Stimulated activated naive CD8-positive, alpha-beta T cell treated with anti-CD3 and anti-CD28 coated beads, Interleukin-15, Interleukin-2, amounts not matched to agents 100 ng/mL and 50 ng/mL, for 24 hours (primary cell): ENCODE results near the gene HRK.

Source experiments
- H3K27ac Mint-ChIP-seq: one replicate; pipeline ENCODE4 v1.8.0; 2021; ENCODE audit warnings: mild to moderate bottlenecking, mixed read lengths
- H3K27me3 Mint-ChIP-seq: one replicate; pipeline ENCODE4 v1.8.0; 2021; ENCODE audit warnings: mixed read lengths
- H3K36me3 Mint-ChIP-seq: one replicate; pipeline ENCODE4 v1.8.0; 2021; ENCODE audit warnings: low read depth, mixed read lengths
- H3K4me1 Mint-ChIP-seq: one replicate; pipeline ENCODE4 v1.8.0; 2021; ENCODE audit warnings: low read depth, mixed read lengths
- H3K4me3 Mint-ChIP-seq: one replicate; pipeline ENCODE4 v1.8.0; 2021; ENCODE audit warnings: mild to moderate bottlenecking, mixed read lengths
- H3K9me3 Mint-ChIP-seq: one replicate; pipeline ENCODE4 v1.8.0; 2021; ENCODE audit warnings: mixed read lengths

Gene HRK

DNA sequence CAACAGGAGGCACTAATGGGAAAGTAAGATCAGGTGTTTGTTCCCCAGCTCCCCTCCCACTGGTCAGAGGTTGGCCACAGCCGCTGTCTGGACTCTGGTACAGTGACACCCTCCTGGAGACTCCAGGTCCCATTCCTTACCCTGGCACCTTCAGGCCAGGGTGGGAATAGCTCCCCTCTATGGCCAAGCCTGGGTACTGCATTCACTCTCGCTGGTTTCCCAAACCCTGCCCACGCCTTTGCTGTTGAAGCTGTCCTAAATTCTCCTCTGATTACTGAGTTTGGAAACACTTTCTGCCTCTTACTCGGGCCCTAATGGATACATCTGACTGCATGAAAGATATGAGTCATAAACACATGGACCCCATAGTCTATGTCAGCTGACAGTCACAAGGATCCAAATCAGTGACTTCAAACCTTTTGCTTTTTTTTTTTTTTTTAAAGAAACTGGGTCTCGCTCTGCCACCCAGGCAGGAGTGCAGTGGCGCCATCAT is 17.9 kb downstream of the HRK start:
- Mint-ChIP-seq H3K27me3 (peaks cover 20% of the 10 kb centered on the region), H3K4me3 (no peak overlapping the region), H3K27ac (no peak overlapping the region)

GRCh38 chr12:116862167-116862566 is 19.1 kb downstream of the HRK start:
- Mint-ChIP-seq H3K36me3 (no peaks in the 10 kb centered on the region), H3K4me1 (peaks cover 16% of the 10 kb centered on the region), H3K27me3 (peaks cover 30% of the 10 kb centered on the region), H3K27ac (no peak overlapping the region), H3K9me3 (peaks cover 5% of the 10 kb centered on the region), H3K4me3 (no peak overlapping the region)

More for the DNA sequence above, 17.9 kb downstream of the HRK start:
- Mint-ChIP-seq H3K36me3 (no peaks in the 10 kb centered on the region), H3K9me3 (peaks cover 5% of the 10 kb centered on the region), H3K4me1 (peaks cover 10% of the 10 kb centered on the region)

DNA sequence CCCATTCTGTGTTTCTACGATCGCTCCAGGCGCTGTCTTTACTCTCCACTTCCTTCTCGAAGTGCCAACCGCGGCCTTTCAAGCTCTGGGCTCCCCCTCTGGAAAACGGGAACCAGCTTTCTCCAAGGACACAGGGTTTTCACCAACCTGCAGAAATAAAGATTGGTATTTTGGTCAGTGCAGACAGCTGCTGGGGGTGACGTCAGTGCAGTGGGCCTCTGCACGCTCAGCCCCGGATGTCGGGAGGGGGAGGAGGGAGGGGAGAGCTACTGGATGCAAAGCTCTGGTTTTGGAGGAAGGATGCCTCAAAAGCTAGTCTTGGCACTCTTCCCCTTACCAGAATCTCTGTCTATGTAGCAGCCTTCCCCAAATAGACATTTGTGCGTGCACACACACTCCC is 19.9 kb downstream of the HRK start:
- Mint-ChIP-seq H3K4me1 (peaks cover 16% of the 10 kb centered on the region), H3K27me3 (peaks cover 30% of the 10 kb centered on the region), H3K9me3 (peaks cover 5% of the 10 kb centered on the region), H3K4me3 (no peak overlapping the region), H3K36me3 (no peaks in the 10 kb centered on the region), H3K27ac (no peak overlapping the region)

- peaks cover 16% of the 10 kb centered on the region for H3K4me1 Mint-ChIP-seq
- no peak overlapping the region for H3K27ac Mint-ChIP-seq
- peaks cover 37% of the 10 kb centered on the region for H3K27me3 Mint-ChIP-seq
- peaks cover 5% of the 10 kb centered on the region for H3K9me3 Mint-ChIP-seq
- H3K36me3 Mint-ChIP-seq, result no peaks in the 10 kb centered on the region
- no peak overlapping the region for H3K4me3 Mint-ChIP-seq
Observed at GRCh38 chr12:116860263-116860662, 21.0 kb downstream of the HRK start.

GRCh38 chr12:116859079-116859478 is 22.2 kb downstream of the HRK start:
- Mint-ChIP-seq H3K4me3 (no peak overlapping the region), H3K9me3 (peaks cover 5% of the 10 kb centered on the region), H3K27me3 (peaks cover 37% of the 10 kb centered on the region), H3K36me3 (no peaks in the 10 kb centered on the region), H3K27ac (no peak overlapping the region), H3K4me1 (peaks cover 16% of the 10 kb centered on the region)

- Mint-ChIP-seq H3K4me3 (no peak overlapping the region), H3K36me3 (no peaks in the 10 kb centered on the region), H3K27me3 (peaks cover 29% of the 10 kb centered on the region)
Observed at GRCh38 chr12:116856729-116857128, 24.5 kb downstream of the HRK start.

DNA sequence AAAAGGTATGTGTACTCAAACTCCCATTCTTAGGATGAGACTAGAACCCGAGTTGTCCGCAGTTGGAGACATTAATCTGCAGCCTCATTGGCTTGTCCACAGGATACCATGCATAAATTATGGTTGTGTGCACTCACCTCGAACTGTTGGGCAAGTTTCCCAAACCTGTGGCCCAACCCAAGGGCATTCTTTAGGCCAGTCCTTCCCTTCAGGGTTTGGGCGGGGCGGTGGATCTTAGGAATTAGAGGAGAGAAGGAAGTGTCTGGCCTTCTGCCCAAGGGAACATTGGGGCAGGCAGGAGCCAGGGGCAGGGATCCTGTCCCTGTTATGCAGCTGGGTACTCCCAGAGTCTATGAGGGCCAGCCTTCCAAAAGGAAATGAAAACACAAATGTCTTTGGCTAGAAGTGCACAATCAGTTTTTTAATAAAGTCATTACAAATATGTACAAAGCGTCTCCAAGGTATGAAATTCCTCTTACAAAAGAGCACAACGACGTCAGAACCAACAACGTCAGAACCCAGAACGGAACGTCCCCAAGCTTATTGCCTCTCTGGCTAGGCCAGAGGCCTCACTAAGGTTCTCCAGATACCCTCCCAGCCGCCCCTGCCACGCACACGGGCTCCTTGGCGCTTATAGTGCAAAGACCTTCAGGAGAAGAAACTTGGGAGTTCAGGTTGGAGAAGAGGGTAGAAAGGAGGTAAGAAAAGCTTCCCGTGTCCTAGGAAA is 25.3 kb downstream of the HRK start:
- H3K27ac Mint-ChIP-seq, result no peak overlapping the region
- peaks cover 11% of the 10 kb centered on the region for H3K4me1 Mint-ChIP-seq
- no peaks in the 10 kb centered on the region for H3K36me3 Mint-ChIP-seq

More at GRCh38 chr12:116856729-116857128, 24.5 kb downstream of the HRK start:
- H3K9me3 Mint-ChIP-seq, result no peaks in the 10 kb centered on the region
- H3K4me1 Mint-ChIP-seq, result peaks cover 15% of the 10 kb centered on the region
- no peak overlapping the region for H3K27ac Mint-ChIP-seq

GRCh38 chr12:116853507-116853906 is 27.7 kb downstream of the HRK start:
- peaks cover 6% of the 10 kb centered on the region for H3K4me1 Mint-ChIP-seq
- no peak overlapping the region for H3K4me3 Mint-ChIP-seq

More for the DNA sequence above, 25.3 kb downstream of the HRK start:
- Mint-ChIP-seq H3K9me3 (no peaks in the 10 kb centered on the region), H3K4me3 (no peak overlapping the region), H3K27me3 (peaks cover 29% of the 10 kb centered on the region)

GRCh38 chr12:116852303-116852702 is 28.9 kb downstream of the HRK start:
- Mint-ChIP-seq H3K27ac (no peak overlapping the region), H3K27me3 (peaks cover 8% of the 10 kb centered on the region), H3K9me3 (no peaks in the 10 kb centered on the region), H3K4me1 (peaks cover under 1% of the 10 kb centered on the region), H3K36me3 (no peaks in the 10 kb centered on the region), H3K4me3 (no peak overlapping the region)

More at GRCh38 chr12:116853507-116853906, 27.7 kb downstream of the HRK start:
- Mint-ChIP-seq H3K36me3 (no peaks in the 10 kb centered on the region), H3K27me3 (peaks cover 16% of the 10 kb centered on the region), H3K9me3 (no peaks in the 10 kb centered on the region), H3K27ac (no peak overlapping the region)

DNA sequence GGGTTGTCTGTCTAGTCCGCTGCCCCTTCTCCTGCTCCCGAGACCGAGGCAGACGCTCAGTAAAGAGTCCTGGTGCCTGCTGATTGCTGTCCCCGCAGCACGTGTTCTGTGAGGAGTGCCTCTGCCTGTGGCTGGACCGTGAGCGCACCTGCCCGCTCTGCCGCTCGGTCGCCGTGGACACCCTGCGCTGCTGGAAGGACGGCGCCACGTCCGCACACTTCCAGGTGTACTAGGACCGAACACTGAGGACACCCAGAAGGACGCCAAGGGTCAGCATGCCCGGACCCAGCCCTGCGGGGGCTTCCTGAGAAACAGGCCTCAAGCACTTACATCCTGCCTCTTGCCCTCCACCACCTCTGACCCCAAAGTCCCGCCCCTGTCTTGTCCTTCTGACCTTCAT is 32.0 kb downstream of the HRK start:
- no peaks in the 10 kb centered on the region for H3K9me3 Mint-ChIP-seq
- H3K36me3 Mint-ChIP-seq, result no peaks in the 10 kb centered on the region
- H3K4me1 Mint-ChIP-seq, result no peaks in the 10 kb centered on the region
- no peak overlapping the region for H3K27ac Mint-ChIP-seq
- no peaks in the 10 kb centered on the region for H3K27me3 Mint-ChIP-seq
- H3K4me3 Mint-ChIP-seq, result no peak overlapping the region

DNA sequence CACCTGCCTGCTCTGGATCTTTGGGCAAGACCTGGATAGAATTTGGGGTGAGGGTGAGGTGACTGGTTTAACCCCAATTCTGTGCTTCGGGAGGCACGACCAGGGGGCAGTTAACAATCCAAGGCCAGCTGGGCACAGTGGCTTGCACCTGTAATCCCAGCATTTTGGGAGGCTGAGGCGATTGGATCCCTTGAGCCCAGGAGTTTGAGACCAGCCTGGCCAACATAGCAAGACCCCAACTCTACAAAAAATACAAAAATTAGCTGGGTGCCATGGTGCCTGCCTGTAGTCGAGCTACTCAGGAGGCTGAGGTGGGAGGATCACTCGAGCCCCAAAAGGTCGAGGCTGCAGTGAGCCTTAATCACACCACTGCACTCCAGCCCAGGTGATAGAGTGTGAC is 38.2 kb downstream of the HRK start:
- Mint-ChIP-seq H3K4me3 (no peak overlapping the region), H3K9me3 (no peaks in the 10 kb centered on the region), H3K27ac (no peak overlapping the region), H3K27me3 (no peaks in the 10 kb centered on the region), H3K36me3 (no peaks in the 10 kb centered on the region), H3K4me1 (no peaks in the 10 kb centered on the region)

GRCh38 chr12:116839287-116839830 is 41.9 kb downstream of the HRK start:
- Mint-ChIP-seq H3K27ac (no peak overlapping the region), H3K9me3 (no peaks in the 10 kb centered on the region), H3K27me3 (no peaks in the 10 kb centered on the region), H3K4me3 (no peak overlapping the region), H3K36me3 (peaks cover 15% of the 10 kb centered on the region), H3K4me1 (no peaks in the 10 kb centered on the region)

- no peaks in the 10 kb centered on the region for H3K4me1 Mint-ChIP-seq
- H3K9me3 Mint-ChIP-seq, result no peaks in the 10 kb centered on the region
- no peak overlapping the region for H3K27ac Mint-ChIP-seq
- no peak overlapping the region for H3K4me3 Mint-ChIP-seq
- H3K36me3 Mint-ChIP-seq, result peaks cover 17% of the 10 kb centered on the region
- no peaks in the 10 kb centered on the region for H3K27me3 Mint-ChIP-seq
Observed at GRCh38 chr12:116838365-116838764, 42.9 kb downstream of the HRK start.

GRCh38 chr12:116837097-116837496 is 44.1 kb downstream of the HRK start:
- Mint-ChIP-seq H3K4me1 (no peaks in the 10 kb centered on the region), H3K27me3 (no peaks in the 10 kb centered on the region), H3K27ac (no peak overlapping the region), H3K9me3 (no peaks in the 10 kb centered on the region), H3K4me3 (no peak overlapping the region), H3K36me3 (peaks cover 17% of the 10 kb centered on the region)

- no peaks in the 10 kb centered on the region for H3K4me1 Mint-ChIP-seq
- no peak overlapping the region for H3K27ac Mint-ChIP-seq
- H3K36me3 Mint-ChIP-seq, result peaks cover 17% of the 10 kb centered on the region
- no peaks in the 10 kb centered on the region for H3K27me3 Mint-ChIP-seq
- no peaks in the 10 kb centered on the region for H3K9me3 Mint-ChIP-seq
- H3K4me3 Mint-ChIP-seq, result no peak overlapping the region
Observed at GRCh38 chr12:116835484-116835883, 45.8 kb downstream of the HRK start.
